HUES6 (cell line): ENCODE results near the gene SORBS2.

Source experiments
- H3K27ac ChIP-seq: 2 replicates; pipeline ENCODE4 v1.7.0; 2013; ENCODE audit warnings: low read depth, mild to moderate bottlenecking, low read length, inconsistent platforms
- H3K27me3 ChIP-seq: 2 replicates; pipeline ENCODE4 v1.6.1; 2013; ENCODE audit warnings: low read length; ENCODE audit not compliant: control insufficient read depth, insufficient read depth
- H3K36me3 ChIP-seq: 2 replicates; pipeline ENCODE4 v1.6.1; 2013; ENCODE audit warnings: low read length; ENCODE audit not compliant: control insufficient read depth, insufficient read depth
- H3K4me1 ChIP-seq: 2 replicates; pipeline ENCODE4 v1.6.1; 2013; ENCODE audit warnings: low read length; ENCODE audit not compliant: control insufficient read depth, insufficient read depth
- H3K4me3 ChIP-seq: 2 replicates; pipeline ENCODE4 v1.5.1; 2013; ENCODE audit warnings: low read depth, low read length
- H3K9ac ChIP-seq: one replicate; pipeline ENCODE4 v1.6.1; 2013; ENCODE audit warnings: mild to moderate bottlenecking, low read length
- H3K9me3 ChIP-seq: 2 replicates; pipeline ENCODE4 v1.6.1; 2013; ENCODE audit warnings: low read depth, low read length; ENCODE audit not compliant: control insufficient read depth, insufficient read depth

Gene SORBS2

GRCh38 chr4:185782523-185782922 is 29.5 kb downstream of the SORBS2 start:
- H3K4me3 ChIP-seq: no peak overlapping the region
- no peak overlapping the region for H3K9ac ChIP-seq
- no peak overlapping the region for H3K27ac ChIP-seq
- H3K9me3 ChIP-seq: no peaks in the 10 kb centered on the region
- H3K4me1 ChIP-seq: peaks cover 12% of the 10 kb centered on the region
- H3K36me3 ChIP-seq: no peaks in the 10 kb centered on the region
- no peaks in the 10 kb centered on the region for H3K27me3 ChIP-seq

- peaks cover 12% of the 10 kb centered on the region for H3K4me1 ChIP-seq
- no peak overlapping the region for H3K4me3 ChIP-seq
- no peak overlapping the region for H3K27ac ChIP-seq
- H3K9ac ChIP-seq: no peak overlapping the region
- no peaks in the 10 kb centered on the region for H3K27me3 ChIP-seq
- no peaks in the 10 kb centered on the region for H3K36me3 ChIP-seq
- no peaks in the 10 kb centered on the region for H3K9me3 ChIP-seq
Measured at GRCh38 chr4:185781555-185782215, 30.3 kb downstream of the SORBS2 start.

GRCh38 chr4:185780472-185780871 is 31.5 kb downstream of the SORBS2 start:
- Histone ChIP-seq H3K27me3 (no peaks in the 10 kb centered on the region), H3K4me1 (peaks cover 19% of the 10 kb centered on the region), H3K36me3 (no peaks in the 10 kb centered on the region), H3K9ac (no peak overlapping the region), H3K4me3 (no peak overlapping the region), H3K9me3 (no peaks in the 10 kb centered on the region), H3K27ac (no peak overlapping the region)

- Histone ChIP-seq H3K36me3 (no peaks in the 10 kb centered on the region), H3K4me1 (peaks cover 27% of the 10 kb centered on the region), H3K27ac (no peak overlapping the region)
Measured at GRCh38 chr4:185779517-185779916, 32.5 kb downstream of the SORBS2 start.

GRCh38 chr4:185778307-185778706 is 33.7 kb downstream of the SORBS2 start:
- Histone ChIP-seq H3K27ac (no peak overlapping the region), H3K4me3 (no peak overlapping the region), H3K9me3 (no peaks in the 10 kb centered on the region), H3K27me3 (no peaks in the 10 kb centered on the region), H3K36me3 (no peaks in the 10 kb centered on the region), H3K9ac (no peak overlapping the region), H3K4me1 (peaks cover 38% of the 10 kb centered on the region)

More at GRCh38 chr4:185779517-185779916, 32.5 kb downstream of the SORBS2 start:
- no peak overlapping the region for H3K9ac ChIP-seq
- no peaks in the 10 kb centered on the region for H3K27me3 ChIP-seq
- no peak overlapping the region for H3K4me3 ChIP-seq
- H3K9me3 ChIP-seq: no peaks in the 10 kb centered on the region

- H3K27me3 ChIP-seq: no peaks in the 10 kb centered on the region
- no peaks in the 10 kb centered on the region for H3K36me3 ChIP-seq
- H3K4me1 ChIP-seq: peaks cover 46% of the 10 kb centered on the region
- no peaks in the 10 kb centered on the region for H3K9me3 ChIP-seq
- no peak overlapping the region for H3K27ac ChIP-seq
- H3K4me3 ChIP-seq: no peak overlapping the region
- H3K9ac ChIP-seq: no peak overlapping the region
Measured at GRCh38 chr4:185775792-185776555, 36.0 kb downstream of the SORBS2 start.

GRCh38 chr4:185774845-185775680 is 36.9 kb downstream of the SORBS2 start:
- H3K36me3 ChIP-seq: no peaks in the 10 kb centered on the region
- no peaks in the 10 kb centered on the region for H3K27me3 ChIP-seq
- 0 out of 2 replicates have a peak overlapping the region, but pooled peaks have one; percentile 10 for H3K27ac ChIP-seq
- peaks cover 46% of the 10 kb centered on the region for H3K4me1 ChIP-seq
- peaks cover 4% of the 10 kb centered on the region; the same call in 1 of the 2 replicates for H3K9me3 ChIP-seq
- peak overlapping the region; percentile 43 for H3K4me3 ChIP-seq
- H3K9ac ChIP-seq: no peak overlapping the region

- Histone ChIP-seq H3K36me3 (no peaks in the 10 kb centered on the region), H3K4me1 (peaks cover 41% of the 10 kb centered on the region), H3K9me3 (peaks cover 4% of the 10 kb centered on the region; the same call in 1 of the 2 replicates), H3K27me3 (no peaks in the 10 kb centered on the region), H3K9ac (no peak overlapping the region), H3K4me3 (peak overlapping the region; percentile 43), H3K27ac (no peak overlapping the region)
Measured at GRCh38 chr4:185774131-185774653, 37.8 kb downstream of the SORBS2 start.

GRCh38 chr4:185773419-185773818 is 38.6 kb downstream of the SORBS2 start:
- H3K27me3 ChIP-seq: no peaks in the 10 kb centered on the region
- H3K9ac ChIP-seq: no peak overlapping the region
- H3K36me3 ChIP-seq: no peaks in the 10 kb centered on the region
- H3K27ac ChIP-seq: no peak overlapping the region
- H3K4me3 ChIP-seq: no peak overlapping the region
- peaks cover 4% of the 10 kb centered on the region; the same call in 1 of the 2 replicates for H3K9me3 ChIP-seq
- peaks cover 41% of the 10 kb centered on the region for H3K4me1 ChIP-seq

- no peak overlapping the region for H3K9ac ChIP-seq
- no peaks in the 10 kb centered on the region for H3K36me3 ChIP-seq
- no peak overlapping the region for H3K4me3 ChIP-seq
- H3K27ac ChIP-seq: no peak overlapping the region
- peaks cover 4% of the 10 kb centered on the region; the same call in 1 of the 2 replicates for H3K9me3 ChIP-seq
- no peaks in the 10 kb centered on the region for H3K27me3 ChIP-seq
- peaks cover 38% of the 10 kb centered on the region for H3K4me1 ChIP-seq
Measured at GRCh38 chr4:185772391-185773093, 39.5 kb downstream of the SORBS2 start.
